ENCODE data around the gene SCRT2.

GRCh38 chr20:668638-669037, 7.0 kb downstream of the SCRT2 start:
- TF ChIP-seq CTCF (IDR thresholded peaks at IDR 0.05) = no peak
- no peak for TF ChIP-seq POLR2A (IDR thresholded peaks at IDR 0.05)
